SK-N-SH treated with all-trans-retinoic acid at 6 μM for 48 hours (cell line): ENCODE results near the gene FOLH1.
"Not testable (repeated sequence)": the region's sequence is repeated elsewhere in the genome, so short reads cannot be mapped to it uniquely, and the experiment has no call there.

Experiments
- ATAC-seq: fragments of 200-7000 bp; cut with Tn5 transposase; 3 replicates; pipeline ENCODE4 v1.9.1; 2020; ENCODE audit warnings: mild to moderate bottlenecking, moderate library complexity
- ARNTL ChIP-seq: fragments of 450-650 bp; formaldehyde crosslinking; IDR thresholded peaks from 2 replicates; pipeline ENCODE4 v1.5.0; 2020; ENCODE audit warnings: low read depth, mild to moderate bottlenecking, moderate library complexity, borderline replicate concordance
- CSDC2 ChIP-seq: fragments of 250-450 bp; sonication (Bioruptor Pico); IDR thresholded peaks from 2 replicates; pipeline ENCODE4 v1.5.0; 2020; ENCODE audit warnings: mild to moderate bottlenecking, moderate library complexity
- GLIS3 ChIP-seq: fragments of 250-450 bp; sonication (Bioruptor Pico); IDR thresholded peaks from 2 replicates; pipeline ENCODE4 v1.5.0; 2020; ENCODE audit warnings: mild to moderate bottlenecking, moderate library complexity
- ISL1 ChIP-seq: fragments of 250-450 bp; sonication (Bioruptor Pico); IDR thresholded peaks from 2 replicates; pipeline ENCODE4 v2.1.2; 2022; ENCODE audit warnings: mild to moderate bottlenecking, moderate library complexity
- OSR1 ChIP-seq: fragments of 250-450 bp; sonication (Bioruptor Pico); IDR thresholded peaks from 2 replicates; pipeline ENCODE4 v1.8.0; 2022; ENCODE audit warnings: moderate library complexity, mild to moderate bottlenecking, inconsistent platforms
- PPARA ChIP-seq: fragments of 250-450 bp; sonication (Bioruptor Pico); IDR thresholded peaks from 2 replicates; pipeline ENCODE4 v1.5.0; 2020; ENCODE audit warnings: mild to moderate bottlenecking, borderline replicate concordance
- RARB ChIP-seq: fragments of 250-450 bp; sonication (Bioruptor Pico); IDR thresholded peaks from 2 replicates; pipeline ENCODE4 v1.8.0; 2021; ENCODE audit warnings: mild to moderate bottlenecking, moderate library complexity
- SNAI2 ChIP-seq: fragments of 250-450 bp; sonication (Bioruptor Pico); IDR thresholded peaks from 2 replicates; pipeline ENCODE4 v1.5.0; 2020; ENCODE audit warnings: mild to moderate bottlenecking, moderate library complexity
- TCF4 ChIP-seq: fragments of 250-450 bp; sonication (Bioruptor Pico); IDR thresholded peaks from 2 replicates; pipeline ENCODE4 v1.8.0; 2021; ENCODE audit warnings: mild to moderate bottlenecking, moderate library complexity, borderline replicate concordance
- ZFP3 ChIP-seq: fragments of 250-450 bp; sonication (Bioruptor Pico); IDR thresholded peaks from 2 replicates; pipeline ENCODE4 v1.5.0; 2020; ENCODE audit warnings: mild to moderate bottlenecking, moderate library complexity
- ZFP30 ChIP-seq: fragments of 450-650 bp; formaldehyde crosslinking; IDR thresholded peaks from 2 replicates; pipeline ENCODE4 v1.5.0; 2022; ENCODE audit warnings: mild to moderate bottlenecking, moderate library complexity
- ZNF70 ChIP-seq: fragments of 450-650 bp; formaldehyde crosslinking; IDR thresholded peaks from 2 replicates; pipeline ENCODE4 v1.5.0; 2020; ENCODE audit warnings: mild to moderate bottlenecking, moderate library complexity
- ZNF8 ChIP-seq: fragments of 450-650 bp; formaldehyde crosslinking; IDR thresholded peaks from 2 replicates; pipeline ENCODE4 v1.5.0; 2020; ENCODE audit warnings: mild to moderate bottlenecking, moderate library complexity
- TF ChIP-seq, protein P1 (sequence below): fragments of 250-450 bp; sonication (Bioruptor Pico); IDR thresholded peaks from 2 replicates; pipeline ENCODE4 v1.5.0; 2020; ENCODE audit warnings: mild to moderate bottlenecking, moderate library complexity
- TF ChIP-seq, protein P2 (sequence below): fragments of 250-450 bp; sonication (Bioruptor Pico); IDR thresholded peaks from 2 replicates; pipeline ENCODE4 v1.8.0; 2021; ENCODE audit warnings: low read depth, mild to moderate bottlenecking, moderate library complexity, borderline replicate concordance
- TF ChIP-seq, protein P3 (sequence below): fragments of 250-450 bp; sonication (Bioruptor Pico); IDR thresholded peaks from 2 replicates; pipeline ENCODE4 v1.5.1; 2021; ENCODE audit warnings: mild to moderate bottlenecking, moderate library complexity
- TF ChIP-seq, protein P4 (sequence below): fragments of 250-450 bp; sonication (Bioruptor Pico); IDR thresholded peaks from 2 replicates; pipeline ENCODE4 v1.5.1; 2020; ENCODE audit warnings: low read depth, mild to moderate bottlenecking, moderate library complexity

FOLH1 gene

DNA sequence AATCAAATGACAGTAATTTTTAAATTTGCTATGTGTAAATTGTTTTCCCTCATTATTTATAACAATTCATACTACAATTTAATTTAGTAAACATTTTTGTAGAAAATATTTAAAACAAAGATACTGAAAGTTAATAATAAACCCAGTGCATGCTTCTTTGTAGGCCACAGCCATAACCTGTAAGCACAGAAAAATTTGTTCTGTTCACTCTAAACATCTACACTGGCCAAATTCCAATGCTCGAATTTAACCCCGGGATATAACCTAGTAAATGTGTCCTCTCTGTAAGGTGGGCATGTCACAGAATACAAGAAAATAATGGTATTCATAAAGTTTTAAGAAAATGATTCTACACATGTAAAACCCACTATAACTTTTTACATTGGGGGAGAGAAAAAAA lies 22.2 kb downstream of the FOLH1 start:
- not testable (repeated sequence) for ATAC-seq

DNA sequence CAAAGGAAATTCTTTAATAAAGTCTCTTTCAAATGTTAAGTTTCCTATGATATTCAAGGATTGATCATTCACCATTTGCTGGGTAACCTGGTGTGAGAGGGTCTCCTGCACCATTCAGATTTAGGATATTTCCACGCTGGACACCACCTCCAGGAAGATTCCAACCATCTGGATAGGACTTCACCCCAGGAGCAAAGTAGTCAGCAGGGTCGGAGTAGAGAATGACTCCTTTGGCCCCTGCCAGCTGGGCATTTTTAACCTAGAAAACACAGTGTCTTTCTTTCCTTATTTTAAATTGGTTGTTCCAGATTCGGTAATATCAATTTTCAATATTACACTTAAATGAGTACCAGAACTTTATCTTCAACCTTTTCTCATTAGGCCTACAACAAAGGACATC lies 22.8 kb downstream of the FOLH1 start:
- not testable (repeated sequence) for ATAC-seq

DNA sequence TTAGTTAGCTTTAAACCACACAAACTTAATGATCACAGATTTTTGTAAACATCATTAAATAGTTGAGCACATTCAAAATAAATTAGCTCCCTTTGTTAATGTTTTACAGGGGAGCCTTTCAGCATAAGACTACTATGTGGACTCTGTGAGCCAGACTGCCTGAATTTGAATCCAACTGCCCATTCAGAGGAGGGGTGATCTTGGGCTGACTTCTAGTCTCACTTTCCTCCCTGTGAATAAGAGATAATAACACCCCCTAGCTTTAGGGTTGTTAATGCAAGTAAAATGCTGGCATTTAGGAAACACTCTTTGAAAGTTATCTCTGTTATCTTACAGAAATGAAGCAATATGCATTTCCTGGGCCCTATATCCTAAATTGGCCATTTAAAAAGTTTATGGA lies 23.6 kb downstream of the FOLH1 start:
- not testable (repeated sequence) for ATAC-seq

DNA sequence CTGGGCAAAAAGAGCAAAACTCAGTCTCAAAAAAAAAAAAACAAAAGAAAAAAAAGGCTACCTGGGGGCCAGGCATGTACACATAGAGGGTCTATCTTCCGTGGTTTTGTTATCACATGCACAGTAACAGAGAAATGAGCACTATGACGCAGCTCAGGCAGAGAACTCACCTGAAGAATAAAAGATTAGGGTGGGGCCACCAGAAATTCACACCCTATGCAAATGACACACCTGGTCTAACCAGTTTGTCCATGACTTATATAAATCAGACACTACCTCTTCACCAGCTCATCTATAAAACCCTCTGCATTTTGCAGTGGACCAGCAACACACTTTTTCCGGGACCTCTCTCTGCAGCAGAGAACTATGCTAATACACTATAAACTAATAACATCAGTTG lies 30.5 kb downstream of the FOLH1 start:
- not testable (repeated sequence) for ATAC-seq

DNA sequence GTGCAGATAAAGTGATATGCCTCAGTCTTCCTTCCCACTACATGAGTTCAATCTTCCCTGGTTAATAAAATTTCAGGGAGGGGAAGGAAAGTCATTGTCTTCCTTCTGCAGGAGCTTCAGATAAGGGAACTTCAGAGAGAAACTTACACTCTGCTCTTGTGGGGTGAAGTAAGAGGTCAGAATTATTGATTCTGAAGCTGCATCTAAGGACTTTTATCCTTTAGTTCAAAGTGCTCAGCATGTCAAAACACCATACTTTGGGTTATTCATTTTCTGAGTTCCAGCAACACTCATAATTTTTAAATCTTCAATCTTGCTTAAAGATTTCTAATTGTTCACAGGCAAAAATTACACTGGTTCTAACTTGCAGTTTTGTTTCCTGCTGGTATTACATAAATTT lies 33.0 kb downstream of the FOLH1 start:
- not testable (repeated sequence) for ATAC-seq

DNA sequence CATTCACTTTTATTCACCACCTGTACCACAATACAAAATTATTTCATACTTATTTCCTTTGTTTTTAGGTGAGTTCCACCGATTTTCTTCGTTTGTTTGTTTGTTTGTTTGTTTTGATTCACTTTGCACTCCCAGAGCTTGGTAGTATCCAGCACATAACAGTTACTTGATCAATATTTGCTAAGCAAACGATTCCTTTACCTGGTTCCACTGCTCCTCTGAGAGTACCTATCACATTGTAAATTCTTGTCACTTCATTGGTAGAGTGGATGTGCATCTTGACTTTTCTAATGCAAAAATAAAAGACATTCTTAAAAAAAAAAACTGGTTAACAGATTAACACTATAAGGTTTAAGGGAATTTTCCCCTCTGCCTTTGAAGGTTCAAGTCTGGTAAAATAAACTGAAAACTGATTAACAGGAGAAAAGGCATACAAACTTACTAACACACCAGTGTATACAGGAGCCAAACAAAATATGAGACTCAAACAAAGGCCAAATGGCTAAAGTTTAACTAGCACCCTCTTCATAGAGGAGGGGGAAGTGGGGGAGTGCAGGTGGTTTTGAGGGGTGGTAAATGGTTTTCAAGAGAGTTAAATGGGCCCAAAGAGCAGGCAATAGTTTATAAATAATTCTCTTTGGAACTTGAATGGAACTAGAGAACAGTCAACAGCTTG lies 33.6 kb downstream of the FOLH1 start:
- ATAC-seq = not testable (repeated sequence)

DNA sequence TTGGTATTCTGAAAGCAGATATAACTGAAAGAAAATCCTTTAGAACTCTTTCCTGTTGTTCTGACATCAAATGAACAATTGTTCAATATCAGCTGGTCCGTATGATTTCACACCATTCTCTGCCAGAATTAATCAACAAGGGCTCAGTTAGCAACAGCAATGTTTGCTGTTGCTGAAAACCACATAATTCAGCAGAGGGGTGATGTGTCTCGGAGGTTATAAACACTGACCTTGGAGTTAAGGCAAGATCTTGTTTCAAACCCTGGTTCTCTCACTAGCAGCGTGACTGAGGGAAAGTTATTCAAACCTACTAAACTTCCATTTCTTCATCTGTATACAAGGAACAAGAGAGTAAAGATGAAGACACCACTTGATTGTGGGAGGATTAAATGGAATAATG lies 36.8 kb downstream of the FOLH1 start:
- not testable (repeated sequence) for ATAC-seq

DNA sequence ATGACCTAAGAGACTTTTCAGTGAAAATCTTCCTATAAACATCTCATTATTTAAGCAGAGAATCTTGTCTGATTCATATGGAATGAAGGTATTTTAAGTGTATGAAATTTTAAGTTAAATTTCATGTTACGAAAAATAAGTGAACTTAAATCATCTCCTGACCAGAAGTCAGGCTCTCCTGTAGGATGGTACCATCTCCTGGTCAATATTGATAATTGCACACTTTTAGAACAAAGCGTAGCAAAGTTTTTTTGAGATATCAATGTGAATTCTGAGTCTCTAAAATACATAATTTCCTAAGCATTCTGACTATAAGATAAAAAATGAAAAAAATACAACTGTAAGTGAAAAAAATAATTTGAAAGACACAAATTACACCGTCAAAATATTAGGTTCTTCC lies 38.8 kb downstream of the FOLH1 start:
- not testable (repeated sequence) for ATAC-seq

DNA sequence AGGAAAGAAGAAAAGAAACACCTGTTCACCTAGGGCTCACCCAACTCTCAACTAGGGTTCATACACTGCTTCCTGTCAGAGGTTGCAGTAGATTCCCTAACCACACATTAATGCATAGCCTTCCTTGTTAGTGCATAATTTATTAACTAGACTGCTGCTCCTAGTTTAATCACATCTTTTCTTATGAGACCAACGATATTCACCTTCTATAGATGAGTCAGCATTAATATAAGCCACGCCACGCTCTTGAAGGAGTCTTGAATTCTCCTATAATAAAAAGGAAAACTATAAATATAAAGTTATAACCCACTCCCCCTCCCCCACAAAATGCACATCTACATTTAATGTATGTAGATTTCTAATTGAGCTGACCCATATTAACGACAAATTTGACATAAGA lies 39.4 kb downstream of the FOLH1 start:
- ATAC-seq = not testable (repeated sequence)

DNA sequence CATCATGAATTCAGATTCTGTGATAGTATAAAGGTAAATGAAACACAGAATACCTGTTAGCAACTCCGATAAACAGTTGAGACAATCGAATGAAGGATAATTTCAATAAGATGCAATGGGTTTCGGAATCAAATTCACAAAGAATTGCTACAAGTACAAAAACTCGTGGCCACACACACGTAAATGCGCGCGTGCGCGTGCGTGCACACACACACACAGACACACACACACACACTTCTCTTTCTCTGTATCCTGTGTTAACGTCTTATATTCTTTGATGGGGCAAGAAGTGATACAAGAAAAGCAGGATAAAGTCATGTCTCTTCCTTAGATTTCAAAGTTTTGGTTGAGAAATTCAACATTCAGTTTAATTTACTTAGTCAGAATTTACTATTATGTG lies 57.2 kb downstream of the FOLH1 start:
- TF ChIP-seq, protein P1, sequence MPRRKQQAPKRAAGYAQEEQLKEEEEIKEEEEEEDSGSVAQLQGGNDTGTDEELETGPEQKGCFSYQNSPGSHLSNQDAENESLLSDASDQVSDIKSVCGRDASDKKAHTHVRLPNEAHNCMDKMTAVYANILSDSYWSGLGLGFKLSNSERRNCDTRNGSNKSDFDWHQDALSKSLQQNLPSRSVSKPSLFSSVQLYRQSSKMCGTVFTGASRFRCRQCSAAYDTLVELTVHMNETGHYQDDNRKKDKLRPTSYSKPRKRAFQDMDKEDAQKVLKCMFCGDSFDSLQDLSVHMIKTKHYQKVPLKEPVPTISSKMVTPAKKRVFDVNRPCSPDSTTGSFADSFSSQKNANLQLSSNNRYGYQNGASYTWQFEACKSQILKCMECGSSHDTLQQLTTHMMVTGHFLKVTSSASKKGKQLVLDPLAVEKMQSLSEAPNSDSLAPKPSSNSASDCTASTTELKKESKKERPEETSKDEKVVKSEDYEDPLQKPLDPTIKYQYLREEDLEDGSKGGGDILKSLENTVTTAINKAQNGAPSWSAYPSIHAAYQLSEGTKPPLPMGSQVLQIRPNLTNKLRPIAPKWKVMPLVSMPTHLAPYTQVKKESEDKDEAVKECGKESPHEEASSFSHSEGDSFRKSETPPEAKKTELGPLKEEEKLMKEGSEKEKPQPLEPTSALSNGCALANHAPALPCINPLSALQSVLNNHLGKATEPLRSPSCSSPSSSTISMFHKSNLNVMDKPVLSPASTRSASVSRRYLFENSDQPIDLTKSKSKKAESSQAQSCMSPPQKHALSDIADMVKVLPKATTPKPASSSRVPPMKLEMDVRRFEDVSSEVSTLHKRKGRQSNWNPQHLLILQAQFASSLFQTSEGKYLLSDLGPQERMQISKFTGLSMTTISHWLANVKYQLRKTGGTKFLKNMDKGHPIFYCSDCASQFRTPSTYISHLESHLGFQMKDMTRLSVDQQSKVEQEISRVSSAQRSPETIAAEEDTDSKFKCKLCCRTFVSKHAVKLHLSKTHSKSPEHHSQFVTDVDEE = no peak
- TF ChIP-seq OSR1 = no peak
- TF ChIP-seq ZFP30 (CRISPR knock-in tag) = no peak
- TF ChIP-seq ZNF70 (CRISPR knock-in tag) = no peak
- TF ChIP-seq, protein P2, sequence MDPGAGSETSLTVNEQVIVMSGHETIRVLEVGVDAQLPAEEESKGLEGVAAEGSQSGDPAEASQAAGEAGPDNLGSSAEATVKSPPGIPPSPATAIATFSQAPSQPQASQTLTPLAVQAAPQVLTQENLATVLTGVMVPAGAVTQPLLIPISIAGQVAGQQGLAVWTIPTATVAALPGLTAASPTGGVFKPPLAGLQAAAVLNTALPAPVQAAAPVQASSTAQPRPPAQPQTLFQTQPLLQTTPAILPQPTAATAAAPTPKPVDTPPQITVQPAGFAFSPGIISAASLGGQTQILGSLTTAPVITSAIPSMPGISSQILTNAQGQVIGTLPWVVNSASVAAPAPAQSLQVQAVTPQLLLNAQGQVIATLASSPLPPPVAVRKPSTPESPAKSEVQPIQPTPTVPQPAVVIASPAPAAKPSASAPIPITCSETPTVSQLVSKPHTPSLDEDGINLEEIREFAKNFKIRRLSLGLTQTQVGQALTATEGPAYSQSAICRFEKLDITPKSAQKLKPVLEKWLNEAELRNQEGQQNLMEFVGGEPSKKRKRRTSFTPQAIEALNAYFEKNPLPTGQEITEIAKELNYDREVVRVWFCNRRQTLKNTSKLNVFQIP (CRISPR knock-in tag) = no peak
- TF ChIP-seq CSDC2 (CRISPR knock-in tag) = no peak
- TF ChIP-seq SNAI2 (CRISPR knock-in tag) = no peak
- TF ChIP-seq, protein P3, sequence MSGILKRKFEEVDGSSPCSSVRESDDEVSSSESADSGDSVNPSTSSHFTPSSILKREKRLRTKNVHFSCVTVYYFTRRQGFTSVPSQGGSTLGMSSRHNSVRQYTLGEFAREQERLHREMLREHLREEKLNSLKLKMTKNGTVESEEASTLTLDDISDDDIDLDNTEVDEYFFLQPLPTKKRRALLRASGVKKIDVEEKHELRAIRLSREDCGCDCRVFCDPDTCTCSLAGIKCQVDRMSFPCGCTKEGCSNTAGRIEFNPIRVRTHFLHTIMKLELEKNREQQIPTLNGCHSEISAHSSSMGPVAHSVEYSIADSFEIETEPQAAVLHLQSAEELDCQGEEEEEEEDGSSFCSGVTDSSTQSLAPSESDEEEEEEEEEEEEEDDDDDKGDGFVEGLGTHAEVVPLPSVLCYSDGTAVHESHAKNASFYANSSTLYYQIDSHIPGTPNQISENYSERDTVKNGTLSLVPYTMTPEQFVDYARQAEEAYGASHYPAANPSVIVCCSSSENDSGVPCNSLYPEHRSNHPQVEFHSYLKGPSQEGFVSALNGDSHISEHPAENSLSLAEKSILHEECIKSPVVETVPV = no peak
- TF ChIP-seq ZFP3 (CRISPR knock-in tag) = no peak
- no peak for TF ChIP-seq RARB
- TF ChIP-seq ISL1 (CRISPR knock-in tag) = no peak
- no peak for TF ChIP-seq PPARA (CRISPR knock-in tag)
- TF ChIP-seq, protein P4, sequence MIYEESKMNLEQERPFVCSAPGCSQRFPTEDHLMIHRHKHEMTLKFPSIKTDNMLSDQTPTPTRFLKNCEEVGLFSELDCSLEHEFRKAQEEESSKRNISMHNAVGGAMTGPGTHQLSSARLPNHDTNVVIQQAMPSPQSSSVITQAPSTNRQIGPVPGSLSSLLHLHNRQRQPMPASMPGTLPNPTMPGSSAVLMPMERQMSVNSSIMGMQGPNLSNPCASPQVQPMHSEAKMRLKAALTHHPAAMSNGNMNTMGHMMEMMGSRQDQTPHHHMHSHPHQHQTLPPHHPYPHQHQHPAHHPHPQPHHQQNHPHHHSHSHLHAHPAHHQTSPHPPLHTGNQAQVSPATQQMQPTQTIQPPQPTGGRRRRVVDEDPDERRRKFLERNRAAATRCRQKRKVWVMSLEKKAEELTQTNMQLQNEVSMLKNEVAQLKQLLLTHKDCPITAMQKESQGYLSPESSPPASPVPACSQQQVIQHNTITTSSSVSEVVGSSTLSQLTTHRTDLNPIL (CRISPR knock-in tag) = no peak
- no peak for TF ChIP-seq TCF4
- no peak for TF ChIP-seq ARNTL (CRISPR knock-in tag)
- no peak for TF ChIP-seq ZNF8 (CRISPR knock-in tag)
- TF ChIP-seq GLIS3 = no peak

DNA sequence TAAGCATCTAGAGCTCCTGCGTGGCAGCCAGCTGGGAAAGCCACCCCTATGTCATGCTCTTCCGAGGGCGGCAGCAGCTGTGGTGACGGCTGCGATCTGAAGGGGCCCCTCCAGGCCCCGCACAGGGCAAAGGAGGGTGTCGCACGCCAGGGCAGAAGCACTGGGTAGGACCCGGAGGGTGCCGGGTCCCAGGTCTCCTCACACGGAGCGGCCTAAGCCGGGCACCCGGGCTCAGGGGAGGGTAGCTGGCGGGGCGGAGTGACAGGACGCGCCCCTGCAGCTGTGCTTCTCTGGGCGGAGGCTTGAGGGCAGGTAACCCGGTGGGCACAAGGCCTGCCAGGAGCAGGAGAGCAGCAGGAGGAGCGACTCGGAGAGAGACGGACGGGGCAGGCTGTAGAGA lies 106.0 kb downstream of the FOLH1 start:
- ATAC-seq = not testable (repeated sequence)

More for the DNA sequence above, 57.2 kb downstream of the FOLH1 start:
- ATAC-seq = no peak
